CD14-positive monocyte (primary cell): ENCODE measurements around the gene ANGEL2. TPM values are rescaled to one million over a fixed set of nuclear protein-coding genes. Genes with fewer than 3 reads are reported as not detected.

Experiments used
- DNase-seq, 3 donors: peaks; one replicate each; pipeline ENCODE4 v3.0.0-alpha.2; 2011 to 2022
- H2AFZ ChIP-seq: 2 replicates; pipeline ENCODE4 v1.6.0; 2012; ENCODE audit warnings: mild to moderate bottlenecking, low read depth, low read length, inconsistent platforms; ENCODE audit not compliant: insufficient read depth, poor library complexity, severe bottlenecking
- H3K27ac ChIP-seq, 2 donors: 1 replicate in 1 of 2; 2 replicates in 1 of 2; pipeline ENCODE4 v1.5.1; 2012 to 2013; ENCODE audit warnings: low read length in 2 of 2, control low read depth in 1 of 2, inconsistent platforms in 1 of 2, low read depth in 1 of 2, mild to moderate bottlenecking in 1 of 2
- H3K27me3 ChIP-seq, 2 donors: one replicate each; pipeline versions ENCODE4 v1.6.0 to v1.6.1; 2011 to 2013; ENCODE audit warnings: low read length in 2 of 2; ENCODE audit not compliant: control insufficient read depth in 2 of 2, insufficient read depth in 2 of 2
- H3K36me3 ChIP-seq, 2 donors: replicated peaks in 1 of 2; 1 replicate in 1 of 2; 2 replicates in 1 of 2; pipeline versions ENCODE4 v1.5.1 to v1.6.1; 2012 to 2013; ENCODE audit warnings: low read length in 2 of 2, control low read depth in 1 of 2, inconsistent platforms in 1 of 2, mild to moderate bottlenecking in 1 of 2; ENCODE audit not compliant: insufficient read depth in 2 of 2, control insufficient read depth in 1 of 2
- H3K4me1 ChIP-seq, 2 donors: 1 replicate in 1 of 2; 2 replicates in 1 of 2; pipeline versions ENCODE4 v1.5.1 to v1.6.1; 2012 to 2013; ENCODE audit warnings: low read length in 2 of 2, control low read depth in 1 of 2, inconsistent platforms in 1 of 2, mild to moderate bottlenecking in 1 of 2, moderate library complexity in 1 of 2; ENCODE audit not compliant: insufficient read depth in 2 of 2, control insufficient read depth in 1 of 2
- H3K4me2 ChIP-seq: replicated peaks from 2 replicates; pipeline ENCODE3; 2012; ENCODE audit warnings: low read length, moderate library complexity, mild to moderate bottlenecking; ENCODE audit not compliant: poor library complexity, severe bottlenecking; ENCODE audit errors: extremely low read depth
- H3K4me3 ChIP-seq, 3 experiments: fragments of 200-600 bp in 1 of 3; sonication (generic) in 1 of 3; replicated peaks in 1 of 3; 1 replicate in 2 of 3; 2 replicates in 1 of 3; pipeline ENCODE4 v1.5.1; 2011 to 2013; ENCODE audit warnings: low read length in 3 of 3, mild to moderate bottlenecking in 3 of 3, control low read depth in 2 of 3, low read depth in 2 of 3, inconsistent platforms in 1 of 3, moderate library complexity in 1 of 3
- H3K79me2 ChIP-seq: 2 replicates; pipeline ENCODE4 v1.6.0; 2012; ENCODE audit warnings: mild to moderate bottlenecking, control low read depth, inconsistent platforms, low read length, moderate library complexity; ENCODE audit not compliant: insufficient read depth
- H3K9ac ChIP-seq: 2 replicates; pipeline ENCODE4 v1.6.0; 2017; ENCODE audit warnings: low read length, mild to moderate bottlenecking; ENCODE audit not compliant: insufficient read depth, poor library complexity, severe bottlenecking
- H3K9me3 ChIP-seq, 2 donors: replicated peaks in 1 of 2; 1 replicate in 1 of 2; 2 replicates in 1 of 2; pipeline versions ENCODE4 v1.5.1 to v1.6.1; 2012 to 2013; ENCODE audit warnings: low read length in 2 of 2, control low read depth in 1 of 2; ENCODE audit not compliant: control insufficient read depth in 1 of 2, insufficient read depth in 1 of 2
- H4K20me1 ChIP-seq: 2 replicates; pipeline ENCODE4 v1.6.0; 2012; ENCODE audit warnings: mild to moderate bottlenecking, low read length, control low read depth, moderate library complexity; ENCODE audit not compliant: insufficient read depth
- H3K27ac Mint-ChIP-seq, 7 donors: one replicate each; pipeline ENCODE4 v1.8.0; 2020; ENCODE audit warnings: mild to moderate bottlenecking in 7 of 7, mixed read lengths in 7 of 7, moderate library complexity in 6 of 7, inconsistent platforms in 2 of 7
- H3K27me3 Mint-ChIP-seq, 3 donors: one replicate each; pipeline ENCODE4 v1.8.0; 2021 to 2022; ENCODE audit warnings: low read depth in 3 of 3, mild to moderate bottlenecking in 3 of 3, mixed read lengths in 3 of 3, moderate library complexity in 3 of 3, inconsistent platforms in 1 of 3
- H3K36me3 Mint-ChIP-seq, 2 donors: one replicate each; pipeline ENCODE4 v1.8.0; 2020; ENCODE audit warnings: mixed read lengths in 2 of 2, inconsistent platforms in 1 of 2, mild to moderate bottlenecking in 1 of 2
- H3K4me1 Mint-ChIP-seq: one replicate; pipeline ENCODE4 v1.8.0; 2020; ENCODE audit warnings: mild to moderate bottlenecking, mixed read lengths
- H3K4me3 Mint-ChIP-seq, 2 donors: one replicate each; pipeline ENCODE4 v1.8.0; 2020; ENCODE audit warnings: mild to moderate bottlenecking in 2 of 2, mixed read lengths in 2 of 2, moderate library complexity in 1 of 2
- H3K9me3 Mint-ChIP-seq, 7 donors: one replicate each; pipeline ENCODE4 v1.8.0; 2020 to 2022; ENCODE audit warnings: mixed read lengths in 7 of 7, mild to moderate bottlenecking in 6 of 7, moderate library complexity in 6 of 7, inconsistent platforms in 2 of 7
- CTCF ChIP-seq: fragments of 200-600 bp; IDR thresholded peaks from one replicate; pipeline ENCODE4 v1.8.0; 2022; ENCODE audit warnings: antibody characterized with exemption, mild to moderate bottlenecking
- whole genome bisulfite sequencing: methylation state at CpG from one replicate; pipeline ENCODE4 v1.1.5; 2013; ENCODE audit warnings: missing lambda C conversion rate; ENCODE audit not compliant: insufficient coverage; 5-methylcytosine and 5-hydroxymethylcytosine counted together
- intact Hi-C, 2 donors: fragments of 100-400 bp; cut with micrococcal nuclease; formaldehyde crosslinking; loops; one replicate each; pipeline versions ENCODE4 v1.15.0 to v1.15.1; 2023
- polyA plus RNA-seq, 3 donors: library from polyadenylated mRNA; depleted of rRNA in 1 of 3; unstranded in 2 of 3; stranded (reverse) in 1 of 3; fragments of 300-500 nt in 2 of 3; fragments of >200 nt in 1 of 3; fragmentation: Illumina TruSeq in 2 of 3; gene quantifications; 1 replicate in 2 of 3; 2 replicates in 1 of 3; pipeline ENCODE4 v1.2.3, GENCODE V29; 2012 to 2021

ANGEL2 gene
- polyA plus RNA-seq, 3 donors: 17.5 to 29.0 (median 18.3) TPM

GRCh38 chr1:213054733-213055591, 39.3 kb upstream of the ANGEL2 start:
- Histone ChIP-seq H3K9ac (no peak overlapping the region), H2AFZ (no peak overlapping the region), H3K9me3 (peaks cover 0 to 3% of the 10 kb centered on the region in 2 donors), H3K79me2 (peaks cover 80% of the 10 kb centered on the region), H4K20me1 (peaks cover 73% of the 10 kb centered on the region), H3K4me3 (no peak overlapping the region), H3K27me3 (no peaks in the 10 kb centered on the region), H3K4me2 (no peak overlapping the region), H3K27ac (no peak overlapping the region), H3K4me1 (peaks cover 23 to 33% of the 10 kb centered on the region in 2 donors), H3K36me3 (no peaks in the 10 kb centered on the region)
- H3K4me1 Mint-ChIP-seq: peaks cover 44% of the 10 kb centered on the region
- peak overlapping the region in 2 of 7 donors; percentile 6 to 15 for H3K27ac Mint-ChIP-seq
- H3K9me3 Mint-ChIP-seq: peaks cover 3 to 8% (median 5%) of the 10 kb centered on the region in 7 donors
- TF ChIP-seq CTCF: no peak
- H3K27me3 Mint-ChIP-seq: no peaks in the 10 kb centered on the region
- H3K4me3 Mint-ChIP-seq: no peak overlapping the region
- DNase-seq: no peak
- H3K36me3 Mint-ChIP-seq: peaks cover 5 to 11% of the 10 kb centered on the region in 2 donors
- intact Hi-C loops: loop anchor here in 1 of 2 donors (5.0 kb wide), 1 partner anchor 38 kb away; the partner anchor contains the start of gene ANGEL2

- H3K79me2 ChIP-seq: peaks cover 71% of the 10 kb centered on the region
- H2AFZ ChIP-seq: no peak overlapping the region
- H3K9me3 Mint-ChIP-seq: peaks cover 0 to 6% (median 3%) of the 10 kb centered on the region in 7 donors
- H3K36me3 Mint-ChIP-seq: peaks cover 5 to 11% of the 10 kb centered on the region in 2 donors
- H3K4me3 ChIP-seq: no peak overlapping the region
- H3K4me3 Mint-ChIP-seq: no peak overlapping the region
- H3K4me1 Mint-ChIP-seq: peaks cover 51% of the 10 kb centered on the region
- H4K20me1 ChIP-seq: peaks cover 65% of the 10 kb centered on the region
- no peaks in the 10 kb centered on the region for H3K36me3 ChIP-seq
- TF ChIP-seq CTCF: no peak
- no peak overlapping the region for H3K27ac ChIP-seq
- H3K9me3 ChIP-seq: no peaks in the 10 kb centered on the region
- no peak for DNase-seq
- H3K27me3 ChIP-seq: no peaks in the 10 kb centered on the region
- H3K9ac ChIP-seq: no peak overlapping the region
- H3K27ac Mint-ChIP-seq: no peak overlapping the region
- peaks cover 28 to 41% of the 10 kb centered on the region in 2 donors for H3K4me1 ChIP-seq
- intact Hi-C loops: loop anchor here in 1 of 2 donors (5.0 kb wide), 1 partner anchor 37 kb away; the partner anchor contains the start of gene ANGEL2
- H3K27me3 Mint-ChIP-seq: no peaks in the 10 kb centered on the region
- WGBS: no CpG with 5 or more reads among the region's 2 CpGs
- no peak overlapping the region for H3K4me2 ChIP-seq
These were observed 38.5 kb upstream of the ANGEL2 start for GRCh38 chr1:213054142-213054541.
